Stomach (tissue), 9 donors: ENCODE data around the gene POU3F2. TPM values are rescaled to one million over a fixed set of nuclear protein-coding genes. Genes with fewer than 3 reads are reported as not detected.

ENCODE experiments used
- DNase-seq, 2 donors: peaks; one replicate each; pipeline versions ENCODE4 v3.0.0 to v3.0.0-alpha.2; 2013 to 2019
- H3K27ac ChIP-seq, 5 donors: fragments of 200-600 bp in 4 of 5; sonication (generic) in 4 of 5; one replicate each; pipeline ENCODE4 v1.5.1; 2013 to 2019; ENCODE audit warnings: mild to moderate bottlenecking in 1 of 5, moderate library complexity in 1 of 5
- H3K27me3 ChIP-seq, 3 donors: fragments of 200-600 bp; sonication (generic); one replicate each; pipeline ENCODE4 v1.5.1; 2017 to 2019; ENCODE audit warnings: mixed run types in 1 of 3
- H3K36me3 ChIP-seq, 4 donors: fragments of 200-600 bp; sonication (generic); 1 replicate in 3 of 4; 2 replicates in 1 of 4; pipeline ENCODE4 v1.5.1; 2016 to 2019
- H3K4me1 ChIP-seq, 4 donors: fragments of 200-600 bp; sonication (generic); one replicate each; pipeline ENCODE4 v1.5.1; 2016 to 2019
- H3K4me3 ChIP-seq, 4 donors: fragments of 200-600 bp; sonication (generic) in 3 of 4; one replicate each; pipeline ENCODE4 v1.5.1; 2016 to 2019; ENCODE audit warnings: mild to moderate bottlenecking in 1 of 4
- H3K9me3 ChIP-seq, 4 donors: fragments of 200-600 bp; sonication (generic); one replicate each; pipeline ENCODE4 v1.5.1; 2016 to 2019
- EP300 ChIP-seq: sonication (generic); formaldehyde crosslinking; IDR thresholded peaks from one replicate; pipeline ENCODE4 v1.6.1; 2017; ENCODE audit warnings: antibody characterized with exemption
- POLR2A ChIP-seq, 4 donors: fragments of 450-650 bp; IDR thresholded peaks; one replicate each; pipeline ENCODE4 v1.6.1; 2016; ENCODE audit warnings: antibody characterized with exemption in 4 of 4, control low read depth in 2 of 4, mild to moderate bottlenecking in 1 of 4, moderate library complexity in 1 of 4
- POLR2AphosphoS5 ChIP-seq, 3 donors: sonication (generic); formaldehyde crosslinking; IDR thresholded peaks; one replicate each; pipeline ENCODE4 v1.6.1; 2016; ENCODE audit warnings: antibody characterized with exemption in 3 of 3
- WGBS, 5 donors: extraction: QIAGEN DNeasy Blood & Tissue Kit in 3 of 5; methylation state at CpG; one replicate each; pipeline versions ENCODE4 v1.1.5 to v1.1.7; 2013 to 2018; 5-methylcytosine and 5-hydroxymethylcytosine counted together
- intact Hi-C: fragments of 100-400 bp; cut with DNase I; formaldehyde crosslinking; loops from one replicate; pipeline ENCODE4 v1.15.1; 2023; ENCODE audit warnings: low total_unique reads
- polyA plus RNA-seq, 3 donors: library from polyadenylated mRNA; stranded (reverse); fragments of 200-250 nt; gene quantifications; one replicate each; pipeline ENCODE4 v1.2.3, GENCODE V29; 2013
- total RNA-seq, 5 donors: library from RNA; depleted of rRNA; stranded (reverse); fragments of >200 nt; gene quantifications; one replicate each; pipeline versions ENCODE4 v1.1.0 to v1.2.3, GENCODE V29; 2014 to 2016
- TF ChIP-seq, protein P1 (sequence below), 7 experiments: fragments of 450-650 bp in 4 of 7; fragments of 200-600 bp in 3 of 7; sonication (generic) in 3 of 7; IDR thresholded peaks; one replicate each; pipeline ENCODE4 v1.5.1; 2016 to 2019; ENCODE audit warnings: antibody characterized with exemption in 7 of 7, control low read depth in 2 of 7, mild to moderate bottlenecking in 1 of 7
- donor health status: healthy with polysubstance abuse.
- donor health status: Bipolar disorder and iron deficiency.
- donor health status: healthy.

The POU3F2 gene
- total and polyA plus RNA-seq, 8 donors, result under 0.01 TPM; not detected in 7

DNA sequence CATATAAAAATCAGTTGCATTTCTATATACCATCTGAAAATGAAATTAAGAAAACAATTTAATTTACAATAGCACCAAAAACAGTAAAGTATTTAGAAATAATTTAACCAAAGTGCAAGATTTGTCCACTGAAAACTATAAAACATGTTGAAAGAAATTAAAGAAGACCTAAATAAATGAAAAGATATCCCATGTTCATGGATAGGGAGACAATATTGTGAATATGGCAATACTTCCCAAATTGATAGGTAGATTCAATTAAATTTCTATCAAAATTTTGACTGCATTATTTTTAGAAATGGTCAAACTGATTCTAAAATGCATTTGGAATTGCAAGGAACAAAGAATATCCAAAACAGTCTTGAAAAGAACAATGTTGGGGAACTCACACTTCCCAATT lies 17.6 kb upstream of the POU3F2 start:
- TF ChIP-seq EP300 (no peak), POLR2A (IDR thresholded peaks at IDR 0.05) (no peak), POLR2AphosphoS5 (IDR thresholded peaks at IDR 0.05) (no peak)
- TF ChIP-seq, protein P1, sequence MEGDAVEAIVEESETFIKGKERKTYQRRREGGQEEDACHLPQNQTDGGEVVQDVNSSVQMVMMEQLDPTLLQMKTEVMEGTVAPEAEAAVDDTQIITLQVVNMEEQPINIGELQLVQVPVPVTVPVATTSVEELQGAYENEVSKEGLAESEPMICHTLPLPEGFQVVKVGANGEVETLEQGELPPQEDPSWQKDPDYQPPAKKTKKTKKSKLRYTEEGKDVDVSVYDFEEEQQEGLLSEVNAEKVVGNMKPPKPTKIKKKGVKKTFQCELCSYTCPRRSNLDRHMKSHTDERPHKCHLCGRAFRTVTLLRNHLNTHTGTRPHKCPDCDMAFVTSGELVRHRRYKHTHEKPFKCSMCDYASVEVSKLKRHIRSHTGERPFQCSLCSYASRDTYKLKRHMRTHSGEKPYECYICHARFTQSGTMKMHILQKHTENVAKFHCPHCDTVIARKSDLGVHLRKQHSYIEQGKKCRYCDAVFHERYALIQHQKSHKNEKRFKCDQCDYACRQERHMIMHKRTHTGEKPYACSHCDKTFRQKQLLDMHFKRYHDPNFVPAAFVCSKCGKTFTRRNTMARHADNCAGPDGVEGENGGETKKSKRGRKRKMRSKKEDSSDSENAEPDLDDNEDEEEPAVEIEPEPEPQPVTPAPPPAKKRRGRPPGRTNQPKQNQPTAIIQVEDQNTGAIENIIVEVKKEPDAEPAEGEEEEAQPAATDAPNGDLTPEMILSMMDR (IDR thresholded peaks at IDR 0.05), result no peak
- Histone ChIP-seq H3K4me1 (no peaks in the 10 kb centered on the region), H3K4me3 (no peak overlapping the region), H3K27me3 (peaks cover 0 to 30% (median 10%) of the 10 kb centered on the region in 3 donors), H3K36me3 (no peaks in the 10 kb centered on the region), H3K9me3 (peaks cover 0 to 13% (median 10%) of the 10 kb centered on the region in 4 donors), H3K27ac (no peak overlapping the region)
- intact Hi-C loops, result no loop called here
- no peak for DNase-seq

- WGBS, 5 donors, result 78 to 85% (median 84%) methylated on average over 2 of the region's 2 CpGs
These were observed 12.5 kb upstream of the POU3F2 start for GRCh38 chr6:98821756-98822405.

GRCh38 chr6:98823428-98824161 lies 10.8 kb upstream of the POU3F2 start:
- no peak for DNase-seq
- Histone ChIP-seq H3K9me3 (no peaks in the 10 kb centered on the region), H3K4me1 (peaks cover 19 to 34% (median 24%) of the 10 kb centered on the region in 4 donors), H3K36me3 (no peaks in the 10 kb centered on the region), H3K27me3 (peaks cover 32 to 93% (median 70%) of the 10 kb centered on the region in 3 donors), H3K4me3 (no peak overlapping the region), H3K27ac (no peak overlapping the region)
- intact Hi-C loops, result no loop called here
- TF ChIP-seq POLR2AphosphoS5 (IDR thresholded peaks at IDR 0.05), result no peak
- TF ChIP-seq, protein P1 (IDR thresholded peaks at IDR 0.05), result no peak
- WGBS, 5 donors, result 3 to 11% (median 5%) methylated on average over 12 of the region's 12 CpGs

More at GRCh38 chr6:98821756-98822405, 12.5 kb upstream of the POU3F2 start:
- Histone ChIP-seq H3K9me3 (peaks cover 0 to 10% (median 4%) of the 10 kb centered on the region in 4 donors), H3K36me3 (no peaks in the 10 kb centered on the region), H3K4me3 (no peak overlapping the region), H3K27ac (no peak overlapping the region), H3K4me1 (peaks cover 10 to 18% (median 13%) of the 10 kb centered on the region in 4 donors), H3K27me3 (peaks cover 20 to 80% (median 53%) of the 10 kb centered on the region in 3 donors)
- intact Hi-C loops, result no loop called here
- TF ChIP-seq, protein P1 (IDR thresholded peaks at IDR 0.05), result no peak
- TF ChIP-seq EP300, result no peak
- TF ChIP-seq POLR2A (IDR thresholded peaks at IDR 0.05), result no peak
- no peak for TF ChIP-seq POLR2AphosphoS5 (IDR thresholded peaks at IDR 0.05)
- no peak for DNase-seq

DNA sequence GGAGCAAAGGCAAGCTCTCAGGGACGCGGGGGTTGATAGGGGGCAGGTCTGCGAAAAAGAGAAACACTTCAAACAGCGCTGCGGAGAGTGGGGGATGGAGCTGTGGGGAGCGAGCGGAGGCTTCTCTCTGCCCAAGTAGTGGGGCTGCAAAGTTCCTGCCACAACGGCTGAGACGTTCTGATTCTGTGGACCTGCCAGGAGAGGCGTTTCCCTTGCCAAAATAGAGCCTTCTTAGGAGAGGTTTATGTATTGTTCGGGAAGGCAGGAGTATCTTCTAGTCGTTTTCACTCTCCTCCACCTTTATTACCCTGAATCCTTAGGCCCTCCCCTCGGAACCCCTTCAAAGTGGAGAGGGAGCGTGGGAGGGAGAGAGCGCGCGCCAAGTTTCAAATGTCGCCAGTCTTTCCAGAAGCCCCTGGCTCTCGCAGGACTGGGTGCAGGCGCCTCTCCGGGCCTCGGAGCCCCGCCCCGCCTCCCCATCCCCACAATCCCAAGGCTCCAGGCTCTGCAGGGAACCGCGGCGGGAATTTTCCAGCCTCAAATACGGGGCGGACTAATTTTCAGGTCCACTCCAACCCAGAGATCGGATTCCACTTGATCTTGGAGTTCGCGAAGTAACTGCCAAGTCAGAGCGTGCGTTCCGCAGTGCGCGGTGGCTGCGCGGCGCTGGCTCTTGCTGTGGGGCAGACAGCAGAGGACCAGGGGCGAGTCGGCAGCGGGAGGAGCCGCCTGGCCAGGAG lies 10.0 kb upstream of the POU3F2 start:
- Histone ChIP-seq H3K27me3 (peaks cover 32 to 97% (median 77%) of the 10 kb centered on the region in 3 donors), H3K27ac (no peak overlapping the region), H3K4me1 (peaks cover 19 to 39% (median 24%) of the 10 kb centered on the region in 4 donors), H3K36me3 (no peaks in the 10 kb centered on the region), H3K4me3 (peak overlapping the region in 2 of 4 donors; percentile 7 to 11), H3K9me3 (no peaks in the 10 kb centered on the region)
- no peak for DNase-seq
- intact Hi-C loops, result no loop called here
- whole genome bisulfite sequencing, 5 donors, result 3 to 6% (median 5%) methylated on average over 31 to 44 of the region's 44 CpGs
- TF ChIP-seq POLR2A (IDR thresholded peaks at IDR 0.05), result no peak
- no peak for TF ChIP-seq POLR2AphosphoS5 (IDR thresholded peaks at IDR 0.05)
- TF ChIP-seq, protein P1 (IDR thresholded peaks at IDR 0.05), result no peak
- no peak for TF ChIP-seq EP300
